ENCODE measurements around the gene VWA7.

- no peak for TF ChIP-seq CTCF (IDR thresholded peaks at IDR 0.05)
- no peak for TF ChIP-seq POLR2A (IDR thresholded peaks at IDR 0.05)
Measured at GRCh38 chr6:31775633-31776484, 1.3 kb downstream of the VWA7 start.
